Measurements from ENCODE around the gene ETFA. TPM values are rescaled to one million over a fixed set of nuclear protein-coding genes. Genes with fewer than 3 reads are reported as not detected.

ETFA gene
- total RNA-seq, 1 donor from 2014 or later = 109 TPM

DNA sequence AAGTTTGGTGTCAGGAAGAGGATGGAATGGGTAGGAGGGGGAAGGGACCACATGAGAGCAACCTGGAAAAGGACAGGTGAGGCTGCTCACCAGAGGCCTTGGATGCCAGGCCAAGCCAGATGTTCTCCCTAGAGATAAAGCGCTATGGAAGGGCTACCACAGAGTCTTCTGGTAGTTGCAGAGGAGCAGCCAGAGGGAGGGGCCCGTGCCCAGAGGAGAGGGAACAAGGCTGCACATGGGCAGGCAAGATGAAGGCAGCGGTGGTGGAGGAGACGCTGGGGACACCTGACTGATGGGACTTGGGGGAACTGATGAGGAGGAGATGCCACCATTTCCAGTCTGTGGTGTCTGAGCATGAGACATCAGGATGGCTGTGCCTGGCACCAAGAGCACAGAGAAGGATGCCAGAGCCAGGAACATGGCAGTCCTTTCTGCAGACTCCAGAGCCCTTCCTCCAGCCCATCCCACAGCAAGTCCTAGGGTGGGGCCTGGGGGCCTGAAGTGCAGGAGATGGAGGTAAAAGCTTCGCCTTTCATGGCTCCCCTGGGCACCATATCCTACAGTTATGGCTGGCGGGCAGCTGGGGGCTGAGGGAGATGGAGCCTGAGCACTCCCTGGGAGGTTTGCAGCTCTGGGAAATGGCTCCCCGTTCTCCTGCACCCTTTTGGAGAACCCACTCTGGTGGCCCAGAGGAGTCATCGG, 103.0 kb downstream of the ETFA start:
- Mint-ChIP-seq H3K4me1 (peaks cover 12% of the 10 kb centered on the region), H3K27me3 (ENCODE audit: low read depth) (no peaks in the 10 kb centered on the region), H3K9me3 (no peaks in the 10 kb centered on the region), H3K4me3 (no peak overlapping the region), H3K36me3 (ENCODE audit: low read depth) (peaks cover 2% of the 10 kb centered on the region), H3K27ac (ENCODE audit: unreplicated experiment) (peak overlapping the region; percentile 58)
- TF ChIP-seq, protein P1, sequence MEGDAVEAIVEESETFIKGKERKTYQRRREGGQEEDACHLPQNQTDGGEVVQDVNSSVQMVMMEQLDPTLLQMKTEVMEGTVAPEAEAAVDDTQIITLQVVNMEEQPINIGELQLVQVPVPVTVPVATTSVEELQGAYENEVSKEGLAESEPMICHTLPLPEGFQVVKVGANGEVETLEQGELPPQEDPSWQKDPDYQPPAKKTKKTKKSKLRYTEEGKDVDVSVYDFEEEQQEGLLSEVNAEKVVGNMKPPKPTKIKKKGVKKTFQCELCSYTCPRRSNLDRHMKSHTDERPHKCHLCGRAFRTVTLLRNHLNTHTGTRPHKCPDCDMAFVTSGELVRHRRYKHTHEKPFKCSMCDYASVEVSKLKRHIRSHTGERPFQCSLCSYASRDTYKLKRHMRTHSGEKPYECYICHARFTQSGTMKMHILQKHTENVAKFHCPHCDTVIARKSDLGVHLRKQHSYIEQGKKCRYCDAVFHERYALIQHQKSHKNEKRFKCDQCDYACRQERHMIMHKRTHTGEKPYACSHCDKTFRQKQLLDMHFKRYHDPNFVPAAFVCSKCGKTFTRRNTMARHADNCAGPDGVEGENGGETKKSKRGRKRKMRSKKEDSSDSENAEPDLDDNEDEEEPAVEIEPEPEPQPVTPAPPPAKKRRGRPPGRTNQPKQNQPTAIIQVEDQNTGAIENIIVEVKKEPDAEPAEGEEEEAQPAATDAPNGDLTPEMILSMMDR (conservative IDR thresholded peaks at IDR 0.05) = no peak
- DNase-seq (ENCODE audit: low read depth, low spot score) = no peak

DNA sequence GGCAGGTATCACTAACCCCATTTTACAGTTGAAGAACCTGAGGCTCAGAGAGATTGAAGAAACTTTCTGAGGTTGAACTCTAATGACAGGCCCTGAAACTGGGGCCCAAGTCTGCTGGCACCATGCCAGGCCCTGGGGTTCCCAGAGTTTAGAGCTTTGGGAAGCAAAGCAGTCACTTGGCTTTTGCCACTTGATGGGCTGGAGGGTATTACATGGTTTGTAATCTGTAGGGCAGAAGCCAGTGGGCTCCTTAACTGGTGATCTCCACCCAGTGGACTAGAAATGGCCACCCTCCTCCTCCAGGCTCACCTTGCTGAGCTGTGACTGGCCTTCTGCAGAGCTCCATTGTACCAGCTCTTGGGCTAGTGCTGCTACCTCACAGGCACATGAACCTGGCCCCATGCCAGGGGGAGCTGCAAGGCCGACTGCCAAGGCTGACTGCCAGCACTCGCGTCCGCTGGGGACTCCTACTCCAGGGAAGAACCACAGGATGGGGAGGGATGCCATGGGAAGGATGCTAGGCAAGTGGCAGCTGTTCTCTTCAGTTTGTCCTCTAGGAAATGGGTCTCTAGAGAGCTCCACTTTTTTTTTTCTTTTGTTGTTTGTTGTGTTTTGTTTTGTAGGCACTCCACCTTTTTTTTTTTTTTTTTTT, 104.8 kb downstream of the ETFA start:
- TF ChIP-seq, protein P1 (conservative IDR thresholded peaks at IDR 0.05) = no peak
- H3K36me3 Mint-ChIP-seq (ENCODE audit: low read depth) = peaks cover 2% of the 10 kb centered on the region
- H3K4me3 Mint-ChIP-seq = no peak overlapping the region
- no peak for DNase-seq (ENCODE audit: low read depth, low spot score)
- H3K9me3 Mint-ChIP-seq = no peaks in the 10 kb centered on the region
- no peaks in the 10 kb centered on the region for H3K27me3 Mint-ChIP-seq (ENCODE audit: low read depth)
- H3K4me1 Mint-ChIP-seq = no peaks in the 10 kb centered on the region
- no peak overlapping the region for H3K27ac Mint-ChIP-seq (ENCODE audit: unreplicated experiment)

DNA sequence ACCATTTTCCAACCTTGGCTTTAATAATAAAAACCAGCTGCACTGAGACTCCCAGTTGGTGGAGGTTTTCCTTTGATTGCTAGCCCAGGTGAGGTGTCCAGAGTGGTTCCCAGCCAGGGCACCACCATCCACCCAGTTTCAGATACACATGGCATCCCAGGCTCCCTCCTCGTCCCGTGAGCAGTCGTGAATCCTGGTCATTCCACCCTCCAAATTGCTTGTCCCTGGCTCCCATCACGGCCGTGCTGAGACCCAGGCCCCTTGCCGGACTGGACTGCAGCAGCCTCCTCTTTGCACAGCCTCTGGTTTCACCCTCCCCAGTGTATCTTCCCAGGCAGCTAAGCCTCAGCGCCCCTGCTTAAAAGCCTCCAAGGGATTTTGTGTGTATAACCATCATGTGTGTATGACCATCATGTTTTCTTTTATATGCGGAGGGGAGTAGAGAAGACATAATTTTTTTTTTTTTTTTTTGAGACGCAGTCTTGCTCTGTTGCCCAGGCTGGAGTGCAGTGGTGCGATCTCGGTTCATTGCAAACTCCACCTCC, 106.3 kb downstream of the ETFA start:
- Mint-ChIP-seq H3K4me3 (no peak overlapping the region), H3K27me3 (ENCODE audit: low read depth) (no peaks in the 10 kb centered on the region), H3K27ac (ENCODE audit: unreplicated experiment) (no peak overlapping the region), H3K4me1 (no peaks in the 10 kb centered on the region), H3K9me3 (no peaks in the 10 kb centered on the region), H3K36me3 (ENCODE audit: low read depth) (peaks cover 2% of the 10 kb centered on the region)
- DNase-seq (ENCODE audit: low read depth, low spot score) = no peak
- TF ChIP-seq, protein P1 (conservative IDR thresholded peaks at IDR 0.05) = no peak

DNA sequence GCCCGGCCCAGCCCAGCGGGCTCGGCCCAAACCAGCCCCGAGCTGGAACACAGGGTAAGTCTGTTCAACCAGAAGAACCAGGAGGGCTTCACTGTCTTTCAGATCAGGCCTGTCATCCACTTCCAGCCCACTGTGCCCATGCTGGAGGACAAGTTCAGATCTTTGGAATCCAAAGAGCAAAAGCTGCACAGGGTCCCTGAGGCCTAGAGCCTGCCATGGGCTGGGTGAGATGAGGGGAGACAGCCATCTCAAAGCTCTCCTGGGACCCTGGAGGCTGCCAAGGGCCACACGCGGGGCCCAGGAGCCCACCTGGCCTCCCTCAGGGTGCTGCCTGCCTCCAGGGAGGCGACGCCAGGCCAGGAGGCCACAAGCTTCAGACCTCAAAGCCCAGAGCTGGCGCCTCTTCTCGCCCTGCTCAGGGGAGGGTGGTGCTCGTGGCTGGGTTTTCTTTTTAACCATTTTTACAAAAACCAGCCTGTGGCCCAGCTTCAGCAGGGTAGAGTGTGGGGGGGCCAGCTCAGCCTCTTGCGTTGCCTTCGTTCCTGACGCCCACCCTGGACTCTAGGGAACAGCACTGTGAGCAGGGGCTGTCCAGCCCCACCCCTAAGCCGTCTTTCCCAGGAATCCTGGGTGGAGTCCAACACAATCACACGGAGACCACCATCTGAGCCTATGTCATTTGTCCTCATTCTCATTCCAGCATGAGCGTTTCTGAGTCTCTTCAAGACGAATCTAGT, 107.0 kb downstream of the ETFA start:
- H3K9me3 Mint-ChIP-seq = no peaks in the 10 kb centered on the region
- no peak for DNase-seq (ENCODE audit: low read depth, low spot score)
- no peaks in the 10 kb centered on the region for H3K27me3 Mint-ChIP-seq (ENCODE audit: low read depth)
- no peak overlapping the region for H3K4me3 Mint-ChIP-seq
- no peak overlapping the region for H3K27ac Mint-ChIP-seq (ENCODE audit: unreplicated experiment)
- TF ChIP-seq, protein P1 (conservative IDR thresholded peaks at IDR 0.05) = no peak
- no peaks in the 10 kb centered on the region for H3K4me1 Mint-ChIP-seq
- H3K36me3 Mint-ChIP-seq (ENCODE audit: low read depth) = peaks cover 2% of the 10 kb centered on the region

DNA sequence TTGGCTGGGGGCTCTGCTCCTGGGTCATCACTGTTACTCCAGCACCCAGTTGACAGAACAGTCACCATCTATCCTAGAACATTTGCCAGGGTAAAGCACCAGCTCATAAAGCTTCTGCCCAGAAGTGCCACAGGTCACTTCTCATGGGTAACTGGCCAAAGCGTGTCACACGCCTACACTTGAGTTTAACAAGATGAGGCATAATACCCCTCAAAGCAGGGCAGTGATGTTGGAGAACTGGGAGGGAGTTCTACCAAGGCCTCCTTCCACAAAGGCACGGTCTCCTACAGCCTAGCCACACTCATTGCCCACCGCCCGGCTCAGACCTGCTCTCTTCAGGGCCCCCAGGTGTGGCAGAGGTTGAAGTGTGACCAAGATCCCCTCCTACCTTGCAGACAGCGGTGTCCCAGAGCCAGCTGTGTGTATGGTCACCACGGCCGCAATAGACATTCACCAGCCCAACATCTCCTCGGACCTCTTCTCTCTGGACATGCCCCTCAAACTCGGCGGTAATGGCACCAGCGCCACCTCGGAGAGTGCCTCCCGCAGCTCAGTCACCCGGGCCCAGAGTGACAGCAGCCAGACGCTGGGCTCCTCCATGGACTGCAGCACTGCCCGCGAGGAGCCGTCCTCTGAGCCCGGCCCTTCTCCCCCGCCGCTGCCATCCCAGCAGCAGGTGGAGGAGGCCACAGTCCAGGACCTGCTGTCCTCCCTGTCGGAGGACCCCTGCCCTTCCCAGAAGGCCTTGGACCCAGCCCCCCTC, 107.7 kb downstream of the ETFA start:
- Mint-ChIP-seq H3K4me1 (no peaks in the 10 kb centered on the region), H3K9me3 (no peaks in the 10 kb centered on the region), H3K27ac (ENCODE audit: unreplicated experiment) (peak overlapping the region; percentile 50), H3K36me3 (ENCODE audit: low read depth) (peaks cover 2% of the 10 kb centered on the region), H3K4me3 (no peak overlapping the region), H3K27me3 (ENCODE audit: low read depth) (no peaks in the 10 kb centered on the region)
- no peak for DNase-seq (ENCODE audit: low read depth, low spot score)
- TF ChIP-seq, protein P1 (conservative IDR thresholded peaks at IDR 0.05) = no peak

All from neural crest cell (in vitro differentiated cells).